HepG2 (cell line): Measurements from ENCODE around the gene IL27RA. TPM values are rescaled to one million over a fixed set of nuclear protein-coding genes. Genes with fewer than 3 reads are reported as not detected.

Source experiments
- ARNTL ChIP-seq: sonication (generic); formaldehyde crosslinking; IDR thresholded peaks from 2 replicates; pipeline ENCODE4 v1.4.0; 2020; ENCODE audit warnings: mild to moderate bottlenecking, missing genetic modification reagents
- ATF7-NPFF ChIP-seq: sonication (generic); formaldehyde crosslinking; IDR thresholded peaks from 2 replicates; pipeline ENCODE4 v1.8.1; 2023; ENCODE audit warnings: mild to moderate bottlenecking, low read depth, missing genetic modification reagents, moderate library complexity
- GMEB1 ChIP-seq: sonication (generic); formaldehyde crosslinking; IDR thresholded peaks from 2 replicates; pipeline ENCODE4 v1.5.1; 2020; ENCODE audit warnings: missing genetic modification reagents, mild to moderate bottlenecking, borderline replicate concordance
- HIVEP1 ChIP-seq: sonication (generic); formaldehyde crosslinking; IDR thresholded peaks from 2 replicates; pipeline ENCODE4 v1.4.0; 2020; ENCODE audit warnings: mild to moderate bottlenecking, missing genetic modification reagents
- HNF1B ChIP-seq: sonication (generic); formaldehyde crosslinking; IDR thresholded peaks from 2 replicates; pipeline ENCODE4 v1.5.1; 2020; ENCODE audit warnings: mild to moderate bottlenecking, moderate library complexity, missing genetic modification reagents
- ISL2 ChIP-seq: sonication (generic); formaldehyde crosslinking; IDR thresholded peaks from 2 replicates; pipeline ENCODE4 v1.5.0; 2020; ENCODE audit warnings: missing genetic modification reagents
- KLF12 ChIP-seq: sonication (generic); formaldehyde crosslinking; IDR thresholded peaks from 2 replicates; pipeline ENCODE4 v1.4.0; 2020; ENCODE audit warnings: missing genetic modification reagents, borderline replicate concordance
- MAFF ChIP-seq: IDR thresholded peaks from 2 replicates; pipeline ENCODE4 v1.6.1; 2011; ENCODE audit warnings: low read depth, low read length, improper control_type of control experiment
- MAX ChIP-seq: IDR thresholded peaks from 2 replicates; pipeline ENCODE4 v1.6.1; 2012; ENCODE audit warnings: inconsistent platforms
- SATB2 ChIP-seq: sonication (generic); formaldehyde crosslinking; IDR thresholded peaks from 2 replicates; pipeline ENCODE4 v1.5.0; 2020; ENCODE audit warnings: missing genetic modification reagents
- SNAPC5 ChIP-seq: sonication (generic); formaldehyde crosslinking; IDR thresholded peaks from 2 replicates; pipeline ENCODE4 v1.8.1; 2023; ENCODE audit warnings: mild to moderate bottlenecking, missing genetic modification reagents, borderline replicate concordance
- SSRP1 ChIP-seq: IDR thresholded peaks from 2 replicates; pipeline ENCODE4 v1.6.1; 2016; ENCODE audit warnings: control low read depth
- ZFX ChIP-seq: sonication (generic); formaldehyde crosslinking; IDR thresholded peaks from 2 replicates; pipeline ENCODE4 v1.4.0; 2020; ENCODE audit warnings: mild to moderate bottlenecking, low read depth, missing genetic modification reagents, moderate library complexity
- ZKSCAN5 ChIP-seq: sonication (generic); formaldehyde crosslinking; IDR thresholded peaks from 2 replicates; pipeline ENCODE4 v1.5.1; 2020; ENCODE audit warnings: mild to moderate bottlenecking, missing genetic modification reagents
- ZMYM4 ChIP-seq: sonication (generic); formaldehyde crosslinking; IDR thresholded peaks from 2 replicates; pipeline ENCODE4 v1.8.1; 2023; ENCODE audit warnings: mild to moderate bottlenecking, missing genetic modification reagents
- ZNF251 ChIP-seq: sonication (generic); formaldehyde crosslinking; IDR thresholded peaks from 2 replicates; pipeline ENCODE4 v1.9.0; 2021; ENCODE audit warnings: mild to moderate bottlenecking, missing genetic modification reagents
- ZNF547 ChIP-seq: sonication (generic); formaldehyde crosslinking; IDR thresholded peaks from 2 replicates; pipeline ENCODE4 v1.5.1; 2020; ENCODE audit warnings: mild to moderate bottlenecking, missing genetic modification reagents
- ZNF567 ChIP-seq: sonication (generic); formaldehyde crosslinking; IDR thresholded peaks from 2 replicates; pipeline ENCODE4 v1.8.1; 2023; ENCODE audit warnings: mild to moderate bottlenecking, missing genetic modification reagents, borderline replicate concordance
- ZNF569 ChIP-seq: sonication (generic); formaldehyde crosslinking; IDR thresholded peaks from 2 replicates; pipeline ENCODE4 v1.5.0; 2020; ENCODE audit warnings: mild to moderate bottlenecking, missing genetic modification reagents, moderate library complexity, borderline replicate concordance
- ZNF619 ChIP-seq: sonication (generic); formaldehyde crosslinking; IDR thresholded peaks from 2 replicates; pipeline ENCODE4 v1.4.0; 2020; ENCODE audit warnings: mild to moderate bottlenecking, missing genetic modification reagents
- ZSCAN29 ChIP-seq: sonication (generic); formaldehyde crosslinking; conservative IDR thresholded peaks from 2 replicates; pipeline ENCODE4 v1.4.0; 2020; ENCODE audit warnings: mild to moderate bottlenecking, missing genetic modification reagents
- polyA plus RNA-seq, 8 experiments: library from polyadenylated mRNA; depleted of rRNA in 3 of 8; stranded (reverse) in 7 of 8; unstranded in 1 of 8; fragments of >200 nt; fragmentation: Illumina TruSeq in 4 of 8; extraction: Trizol in 4 of 8; gene quantifications; 2 replicates each; pipeline versions ENCODE4 v1.2.1 to v1.2.3, GENCODE V29; 2011 to 2016; ENCODE audit warnings: low read depth in 4 of 8, missing spikeins in 1 of 8, mixed read lengths in 1 of 8; ENCODE audit not compliant: insufficient read depth in 1 of 8
- total RNA-seq, 5 experiments: library from RNA; depleted of rRNA; stranded (reverse); fragments of >200 nt; fragmentation: Illumina TruSeq; extraction: Trizol; gene quantifications; 2 replicates each; pipeline ENCODE4 v1.2.3, GENCODE V29; 2016; ENCODE audit warnings: low read depth in 1 of 5
- TF ChIP-seq, protein P1 (sequence below): sonication (generic); formaldehyde crosslinking; IDR thresholded peaks from 2 replicates; pipeline ENCODE4 v1.9.0; 2021; ENCODE audit warnings: missing genetic modification reagents, borderline replicate concordance
- TF ChIP-seq, protein P2 (sequence below): sonication (generic); formaldehyde crosslinking; IDR thresholded peaks from 2 replicates; pipeline ENCODE4 v1.4.0; 2020; ENCODE audit warnings: mild to moderate bottlenecking, missing genetic modification reagents

Gene IL27RA
- total and polyA plus RNA-seq, 2 of the 13 experiments (the other 11 are each of a cell fraction or from before 2014, with no cell fraction given), result 3.5 to 8.1 TPM

DNA sequence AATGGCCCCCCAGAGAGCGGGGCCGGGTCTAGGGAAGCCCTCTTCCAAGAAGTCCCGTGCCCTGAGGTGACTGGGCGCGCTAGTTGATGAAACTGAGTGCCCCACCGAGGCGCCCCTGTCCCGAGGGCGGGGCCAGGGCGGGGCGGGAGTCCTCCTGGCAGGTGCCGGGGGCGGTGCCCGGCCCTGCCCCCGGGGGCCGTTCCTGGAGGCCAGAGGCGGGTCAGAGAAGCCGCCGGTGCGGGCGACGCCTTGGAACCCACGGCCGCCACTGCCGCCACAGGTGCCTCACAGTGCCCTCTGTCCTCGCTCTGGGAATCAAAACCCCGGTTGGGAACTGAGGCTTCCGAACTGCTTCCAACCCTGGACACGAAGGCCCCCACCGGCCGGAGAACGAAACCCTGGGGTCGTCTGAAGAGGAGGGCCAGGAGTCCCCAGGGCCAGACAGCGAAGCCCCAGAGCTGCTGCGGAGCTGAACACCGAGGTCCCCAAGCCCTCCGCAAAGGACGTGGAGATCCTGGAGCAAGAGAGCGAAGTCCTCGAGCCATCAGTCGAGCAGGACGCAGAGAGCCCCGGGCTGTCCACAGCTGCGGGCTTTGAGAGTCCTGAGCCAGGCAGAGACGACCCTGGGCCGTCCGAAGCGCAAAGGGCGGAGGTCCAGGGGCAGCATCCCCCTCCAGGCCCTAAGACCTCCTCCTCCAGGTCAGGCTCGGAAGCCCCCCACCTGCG is 41.1 kb downstream of the IL27RA start, which contains the start of gene MISP3 (continued):
- TF ChIP-seq, protein P1, sequence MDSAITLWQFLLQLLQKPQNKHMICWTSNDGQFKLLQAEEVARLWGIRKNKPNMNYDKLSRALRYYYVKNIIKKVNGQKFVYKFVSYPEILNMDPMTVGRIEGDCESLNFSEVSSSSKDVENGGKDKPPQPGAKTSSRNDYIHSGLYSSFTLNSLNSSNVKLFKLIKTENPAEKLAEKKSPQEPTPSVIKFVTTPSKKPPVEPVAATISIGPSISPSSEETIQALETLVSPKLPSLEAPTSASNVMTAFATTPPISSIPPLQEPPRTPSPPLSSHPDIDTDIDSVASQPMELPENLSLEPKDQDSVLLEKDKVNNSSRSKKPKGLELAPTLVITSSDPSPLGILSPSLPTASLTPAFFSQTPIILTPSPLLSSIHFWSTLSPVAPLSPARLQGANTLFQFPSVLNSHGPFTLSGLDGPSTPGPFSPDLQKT (CRISPR knock-in tag), result no peak
- TF ChIP-seq MAX, result no peak; the same call in 1 of the 2 replicates
- TF ChIP-seq HNF1B (CRISPR knock-in tag), result 0 out of 2 replicates have a peak, but pooled peaks have one; percentile 17
- no peak for TF ChIP-seq MAFF
- TF ChIP-seq ZSCAN29, result no peak
- TF ChIP-seq KLF12, result peak; percentile 47; the same call in 1 of the 2 replicates
- TF ChIP-seq SSRP1 (CRISPR knock-in tag), result no peak
- TF ChIP-seq SATB2 (CRISPR knock-in tag), result no peak
- TF ChIP-seq ZNF619, result no peak
- no peak for TF ChIP-seq ZNF569 (CRISPR knock-in tag)
- TF ChIP-seq ZFX (CRISPR knock-in tag), result no peak
- peak; percentile 16; the same call in 1 of the 2 replicates for TF ChIP-seq ATF7-NPFF
- TF ChIP-seq, protein P2, sequence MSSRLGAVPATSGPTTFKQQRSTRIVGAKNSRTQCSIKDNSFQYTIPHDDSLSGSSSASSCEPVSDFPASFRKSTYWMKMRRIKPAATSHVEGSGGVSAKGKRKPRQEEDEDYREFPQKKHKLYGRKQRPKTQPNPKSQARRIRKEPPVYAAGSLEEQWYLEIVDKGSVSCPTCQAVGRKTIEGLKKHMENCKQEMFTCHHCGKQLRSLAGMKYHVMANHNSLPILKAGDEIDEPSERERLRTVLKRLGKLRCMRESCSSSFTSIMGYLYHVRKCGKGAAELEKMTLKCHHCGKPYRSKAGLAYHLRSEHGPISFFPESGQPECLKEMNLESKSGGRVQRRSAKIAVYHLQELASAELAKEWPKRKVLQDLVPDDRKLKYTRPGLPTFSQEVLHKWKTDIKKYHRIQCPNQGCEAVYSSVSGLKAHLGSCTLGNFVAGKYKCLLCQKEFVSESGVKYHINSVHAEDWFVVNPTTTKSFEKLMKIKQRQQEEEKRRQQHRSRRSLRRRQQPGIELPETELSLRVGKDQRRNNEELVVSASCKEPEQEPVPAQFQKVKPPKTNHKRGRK, result no peak
- no peak for TF ChIP-seq ISL2 (CRISPR knock-in tag)
- TF ChIP-seq HIVEP1 (CRISPR knock-in tag), result no peak
- no peak; the same call in 1 of the 2 replicates for TF ChIP-seq ZNF547 (CRISPR knock-in tag)
- TF ChIP-seq GMEB1, result peak; percentile 4; the same call in 1 of the 2 replicates
- TF ChIP-seq ZNF251 (CRISPR knock-in tag), result no peak
- no peak for TF ChIP-seq ZKSCAN5
- no peak for TF ChIP-seq ARNTL (CRISPR knock-in tag)
- no peak for TF ChIP-seq ZMYM4
- TF ChIP-seq SNAPC5 (CRISPR knock-in tag), result no peak
- no peak for TF ChIP-seq ZNF567 (CRISPR knock-in tag)
